T-helper 1 cell treated with Interleukin-12 subunit alpha and Interleukin-12 subunit beta and Interleukin-4 antibody, amounts not matched to agents 30 μg/mL and 1 μg/mL, for 36 hours (primary cell): Measurements from ENCODE around the gene MAP2K5.

Experiments used
- H3K27ac Mint-ChIP-seq: one replicate; pipeline ENCODE4 v1.8.0; 2021; ENCODE audit warnings: mild to moderate bottlenecking, mixed read lengths
- H3K27me3 Mint-ChIP-seq: one replicate; pipeline ENCODE4 v1.8.0; 2021; ENCODE audit warnings: low read depth, mixed read lengths
- H3K36me3 Mint-ChIP-seq: one replicate; pipeline ENCODE4 v1.8.0; 2021; ENCODE audit warnings: low read depth, mixed read lengths
- H3K4me1 Mint-ChIP-seq: one replicate; pipeline ENCODE4 v1.8.0; 2021; ENCODE audit warnings: low read depth, mixed read lengths
- H3K4me3 Mint-ChIP-seq: one replicate; pipeline ENCODE4 v1.8.0; 2021; ENCODE audit warnings: mild to moderate bottlenecking, moderate library complexity, mixed read lengths
- H3K9me3 Mint-ChIP-seq: one replicate; pipeline ENCODE4 v1.8.0; 2021; ENCODE audit warnings: mixed read lengths

The MAP2K5 gene

DNA sequence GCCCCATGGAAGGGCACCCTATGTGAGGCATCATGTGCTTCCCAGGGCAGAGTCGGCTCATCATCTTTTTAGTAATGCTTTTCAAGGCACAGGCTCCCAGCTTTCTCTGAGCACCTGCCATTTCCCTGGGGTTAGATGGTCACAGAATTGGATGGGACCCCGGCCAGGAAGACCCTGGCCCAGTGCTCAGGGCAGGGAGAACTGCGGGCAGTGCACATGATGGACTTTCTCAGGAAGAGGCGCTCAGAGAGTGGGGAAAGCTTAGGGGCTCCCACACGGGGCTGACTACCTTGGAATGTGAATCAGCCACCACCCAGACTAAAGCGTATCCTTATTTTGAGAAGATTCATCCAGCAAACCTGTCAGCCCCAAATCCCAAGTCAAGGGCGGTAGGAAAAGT, 266.3 kb downstream of the MAP2K5 start:
- no peak overlapping the region for H3K4me3 Mint-ChIP-seq
- no peaks in the 10 kb centered on the region for H3K9me3 Mint-ChIP-seq
- no peaks in the 10 kb centered on the region for H3K27me3 Mint-ChIP-seq
- H3K4me1 Mint-ChIP-seq = no peaks in the 10 kb centered on the region
- H3K36me3 Mint-ChIP-seq = no peaks in the 10 kb centered on the region
- no peak overlapping the region for H3K27ac Mint-ChIP-seq

DNA sequence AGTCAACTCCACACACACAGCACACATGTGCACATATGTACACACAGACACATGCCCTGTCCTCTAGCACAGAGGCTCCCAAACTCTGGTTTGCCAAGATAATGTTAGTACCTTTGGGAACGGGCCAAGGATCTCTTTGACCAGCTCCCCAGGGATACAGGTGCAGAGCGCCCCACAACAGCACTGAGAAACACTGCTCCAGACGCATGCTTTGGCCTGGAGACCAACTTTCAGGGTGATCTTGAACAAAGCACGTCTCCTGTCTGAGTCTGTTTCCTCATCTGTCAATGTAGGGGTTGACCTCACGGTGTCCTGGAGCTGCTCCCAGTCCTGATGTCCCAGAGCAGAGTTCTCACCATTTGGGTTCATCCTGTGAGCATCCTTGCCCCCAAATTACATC, 266.9 kb downstream of the MAP2K5 start:
- Mint-ChIP-seq H3K4me3 (no peak overlapping the region), H3K36me3 (no peaks in the 10 kb centered on the region), H3K27me3 (no peaks in the 10 kb centered on the region), H3K4me1 (no peaks in the 10 kb centered on the region), H3K27ac (no peak overlapping the region), H3K9me3 (no peaks in the 10 kb centered on the region)

DNA sequence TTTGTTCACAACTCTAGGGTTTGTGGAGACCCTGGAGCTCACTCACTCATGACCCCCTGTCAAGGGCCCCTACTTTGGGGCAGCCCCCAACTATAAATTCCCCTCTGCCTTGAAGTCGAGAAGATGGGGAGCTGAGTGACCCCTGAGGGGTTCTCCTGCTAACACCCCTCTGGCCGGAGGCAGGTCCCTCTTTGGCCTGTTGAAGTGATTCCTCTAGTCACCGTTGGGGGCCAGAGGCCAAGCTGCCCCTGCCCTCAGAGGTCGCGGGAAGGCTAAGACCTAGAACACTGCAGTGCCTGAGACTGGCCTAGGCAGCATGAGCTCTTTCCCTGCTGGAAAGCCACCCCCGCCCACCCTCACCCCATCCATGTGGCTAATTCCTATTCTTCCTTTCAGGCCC, 267.4 kb downstream of the MAP2K5 start:
- H3K36me3 Mint-ChIP-seq = no peaks in the 10 kb centered on the region
- no peaks in the 10 kb centered on the region for H3K27me3 Mint-ChIP-seq
- no peak overlapping the region for H3K27ac Mint-ChIP-seq
- no peak overlapping the region for H3K4me3 Mint-ChIP-seq
- H3K9me3 Mint-ChIP-seq = no peaks in the 10 kb centered on the region
- H3K4me1 Mint-ChIP-seq = no peaks in the 10 kb centered on the region

DNA sequence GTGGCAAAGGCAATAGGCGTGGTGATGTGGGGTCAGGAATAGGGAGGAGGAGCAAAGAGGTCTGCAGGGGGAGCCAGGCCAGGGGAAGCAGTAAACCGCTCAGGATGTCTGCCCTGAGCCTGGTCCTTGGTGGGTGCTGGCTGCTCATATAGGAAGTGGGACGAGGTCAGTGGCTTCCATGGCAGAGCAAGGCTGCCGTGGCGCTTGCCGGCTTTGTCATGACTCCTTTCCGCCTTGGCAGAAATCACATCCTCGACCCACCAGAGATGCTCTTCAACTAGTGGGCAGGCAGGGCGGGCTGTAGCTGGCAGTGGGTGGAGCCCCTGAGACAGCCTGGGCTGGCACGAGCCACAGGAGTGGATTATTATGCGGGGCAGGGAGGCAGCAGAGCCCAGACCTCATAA, 269.7 kb downstream of the MAP2K5 start:
- no peak overlapping the region for H3K27ac Mint-ChIP-seq
- H3K4me1 Mint-ChIP-seq = no peaks in the 10 kb centered on the region
- no peaks in the 10 kb centered on the region for H3K9me3 Mint-ChIP-seq
- H3K4me3 Mint-ChIP-seq = no peak overlapping the region
- H3K27me3 Mint-ChIP-seq = peaks cover 13% of the 10 kb centered on the region
- no peaks in the 10 kb centered on the region for H3K36me3 Mint-ChIP-seq

DNA sequence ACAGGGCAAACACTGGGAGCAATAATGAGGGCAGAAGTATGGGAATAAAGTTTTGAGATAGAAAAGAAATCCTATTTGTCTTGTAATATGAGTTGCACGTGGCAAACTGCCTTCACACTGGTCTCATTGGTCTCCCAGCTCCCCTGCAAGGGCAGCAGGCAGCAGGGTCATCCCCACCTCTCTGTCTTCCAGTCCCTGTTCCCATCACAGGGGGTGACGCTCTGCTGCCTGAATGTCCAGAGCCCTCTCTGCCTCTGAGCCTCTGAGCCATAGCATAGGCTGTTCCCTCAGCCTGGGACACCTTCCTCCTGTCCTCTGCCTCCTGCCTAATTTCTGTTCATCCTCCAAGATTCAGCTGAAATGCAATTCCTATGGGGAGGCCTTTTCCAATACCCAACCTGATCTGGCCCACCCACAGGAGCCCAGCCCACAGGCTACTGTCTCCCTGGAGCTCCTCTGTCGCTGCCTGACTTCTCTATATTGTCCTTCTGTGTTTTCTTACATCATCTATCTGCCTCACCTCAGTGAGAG, 270.7 kb downstream of the MAP2K5 start:
- no peaks in the 10 kb centered on the region for H3K4me1 Mint-ChIP-seq
- peaks cover 23% of the 10 kb centered on the region for H3K27me3 Mint-ChIP-seq
- H3K27ac Mint-ChIP-seq = no peak overlapping the region
- H3K4me3 Mint-ChIP-seq = no peak overlapping the region
- H3K9me3 Mint-ChIP-seq = no peaks in the 10 kb centered on the region
- no peaks in the 10 kb centered on the region for H3K36me3 Mint-ChIP-seq

DNA sequence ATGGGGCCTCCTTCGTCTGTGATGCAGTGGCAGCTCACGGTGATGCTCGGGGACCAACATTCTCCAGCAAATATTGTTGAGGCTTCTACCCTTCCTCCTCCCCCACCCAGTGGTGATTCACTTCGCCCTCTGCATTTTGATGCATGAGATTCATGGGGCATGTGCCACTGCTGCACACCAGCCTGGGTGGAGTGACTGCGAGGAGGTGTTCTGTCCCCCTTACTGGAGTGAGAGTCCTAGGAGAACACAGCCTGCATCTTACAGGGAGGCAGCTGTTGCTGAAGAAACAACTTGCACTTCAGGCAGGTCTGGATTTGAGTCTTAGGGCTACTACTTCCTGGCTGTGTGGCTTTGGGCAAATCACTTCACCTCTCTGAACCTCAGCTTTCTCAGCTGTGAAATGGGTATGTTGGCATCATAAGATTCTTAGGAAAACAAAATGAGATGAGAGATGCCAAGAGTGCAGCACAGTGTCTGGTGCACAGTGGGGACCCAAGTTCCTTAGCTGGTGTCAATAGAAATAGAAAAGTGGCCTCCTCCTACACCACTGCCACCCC, 272.6 kb downstream of the MAP2K5 start:
- H3K27me3 Mint-ChIP-seq = peaks cover 39% of the 10 kb centered on the region
- H3K4me3 Mint-ChIP-seq = no peak overlapping the region
- H3K36me3 Mint-ChIP-seq = no peaks in the 10 kb centered on the region
- H3K9me3 Mint-ChIP-seq = no peaks in the 10 kb centered on the region
- H3K4me1 Mint-ChIP-seq = no peaks in the 10 kb centered on the region
- H3K27ac Mint-ChIP-seq = no peak overlapping the region

DNA sequence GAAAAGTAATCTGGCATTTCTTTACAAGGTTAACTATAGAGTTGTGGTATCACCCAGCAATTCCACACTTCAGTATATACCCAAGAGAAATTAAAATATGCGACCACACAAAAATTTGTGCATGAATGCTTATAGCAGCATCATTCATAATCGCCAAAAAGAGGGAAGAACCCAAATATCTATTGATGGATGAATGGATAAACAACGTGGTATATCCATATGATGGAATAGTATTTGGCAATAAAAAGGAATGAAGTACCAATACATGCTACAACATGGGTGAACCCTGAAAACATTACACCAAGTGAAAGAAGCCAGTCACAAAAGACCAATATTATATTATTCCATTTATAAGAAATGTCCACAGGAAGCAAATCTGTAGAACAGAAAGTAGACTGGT, 274.2 kb downstream of the MAP2K5 start:
- Mint-ChIP-seq H3K4me3 (no peak overlapping the region), H3K36me3 (peaks cover 3% of the 10 kb centered on the region), H3K27ac (no peak overlapping the region), H3K9me3 (no peaks in the 10 kb centered on the region), H3K4me1 (no peaks in the 10 kb centered on the region), H3K27me3 (peaks cover 54% of the 10 kb centered on the region)

DNA sequence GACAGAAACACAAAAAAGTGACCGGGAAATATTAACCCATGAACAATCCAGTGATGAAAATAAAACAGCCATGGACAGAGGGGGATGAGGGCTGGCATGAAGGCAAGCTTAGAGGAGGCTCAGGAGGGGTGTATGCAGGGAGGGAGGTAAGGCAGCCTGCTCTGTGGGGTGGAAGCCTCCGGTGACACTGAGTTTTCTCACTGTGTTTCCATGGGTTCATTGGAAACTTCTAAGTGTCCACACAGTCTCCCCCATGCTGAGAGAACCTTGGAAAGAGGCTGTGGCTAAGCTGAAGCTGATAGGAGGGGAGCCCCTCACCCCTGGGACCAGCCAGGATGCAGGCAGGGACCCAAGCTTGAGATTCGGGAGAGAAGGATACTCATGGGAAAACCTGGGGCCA, 276.0 kb downstream of the MAP2K5 start:
- Mint-ChIP-seq H3K36me3 (peaks cover 4% of the 10 kb centered on the region), H3K27me3 (peaks cover 69% of the 10 kb centered on the region), H3K9me3 (no peaks in the 10 kb centered on the region), H3K27ac (no peak overlapping the region), H3K4me1 (peaks cover 4% of the 10 kb centered on the region), H3K4me3 (no peak overlapping the region)

DNA sequence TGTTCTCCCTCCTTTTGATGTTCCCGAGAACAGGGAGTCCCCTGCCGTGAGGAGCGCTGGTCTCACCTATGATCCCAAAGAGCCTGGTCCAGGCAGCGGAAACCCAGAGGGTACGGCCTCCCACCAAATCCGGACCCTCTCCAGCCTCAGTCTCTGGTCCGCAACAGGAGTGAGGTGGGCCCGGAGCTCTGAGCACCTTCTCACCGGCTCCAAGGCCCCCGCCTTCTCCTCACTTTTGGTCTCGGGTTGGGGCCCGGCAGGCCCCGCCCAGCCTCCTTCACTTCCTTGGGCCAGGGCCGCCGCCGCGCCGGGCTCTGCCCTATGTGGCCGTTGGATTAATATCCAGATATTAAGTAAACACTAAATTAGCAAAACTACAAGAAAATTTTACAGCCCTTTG, 277.1 kb downstream of the MAP2K5 start:
- Mint-ChIP-seq H3K27ac (no peak overlapping the region), H3K4me1 (peaks cover 12% of the 10 kb centered on the region), H3K4me3 (no peak overlapping the region), H3K27me3 (peaks cover 80% of the 10 kb centered on the region), H3K36me3 (peaks cover 4% of the 10 kb centered on the region), H3K9me3 (no peaks in the 10 kb centered on the region)

DNA sequence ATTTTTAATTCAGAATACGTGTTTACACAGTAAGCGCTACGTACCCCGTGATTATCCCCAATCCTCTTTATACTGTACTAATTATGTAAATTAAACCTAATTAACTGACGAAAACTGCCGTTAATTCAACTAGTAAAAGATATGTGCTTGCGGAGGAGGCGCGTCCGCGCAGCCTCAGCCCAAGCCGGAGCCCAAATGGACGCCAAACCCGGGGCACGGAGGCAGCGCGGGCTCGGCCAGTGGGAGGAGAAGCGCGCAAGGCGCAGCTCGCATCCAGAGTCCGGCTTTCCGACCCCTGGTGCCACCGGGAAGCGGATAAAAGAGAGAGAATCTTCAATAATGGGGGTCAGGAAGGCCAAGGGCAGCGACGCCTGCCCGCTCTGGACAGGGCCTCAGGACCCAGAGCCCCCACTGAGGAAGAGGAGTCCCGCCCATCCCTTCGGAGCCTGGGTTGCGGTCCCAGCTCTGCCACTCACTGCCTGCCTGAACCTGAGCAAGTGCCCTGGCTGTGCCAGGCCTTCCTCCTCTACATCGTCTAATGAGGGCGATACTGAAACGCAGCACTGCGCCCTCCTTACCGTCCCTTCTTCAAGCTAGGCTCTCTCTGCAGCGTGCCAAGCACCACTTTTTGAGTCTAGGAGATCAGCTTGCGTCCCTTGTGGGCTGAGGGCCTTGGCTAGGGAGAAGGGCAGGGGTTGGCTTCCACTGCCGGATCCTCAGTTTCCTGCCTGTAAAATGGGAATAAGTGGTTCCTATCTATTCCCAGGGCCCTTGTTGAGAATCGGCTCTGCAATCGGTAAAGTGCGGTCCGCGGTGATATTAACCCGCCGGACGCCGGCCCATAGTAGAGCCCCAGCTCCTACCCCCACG, 277.9 kb downstream of the MAP2K5 start:
- Mint-ChIP-seq H3K4me3 (no peak overlapping the region), H3K27ac (peak overlapping the region; percentile 31), H3K36me3 (peaks cover 4% of the 10 kb centered on the region), H3K27me3 (peaks cover 86% of the 10 kb centered on the region), H3K9me3 (no peaks in the 10 kb centered on the region), H3K4me1 (peaks cover 12% of the 10 kb centered on the region)

DNA sequence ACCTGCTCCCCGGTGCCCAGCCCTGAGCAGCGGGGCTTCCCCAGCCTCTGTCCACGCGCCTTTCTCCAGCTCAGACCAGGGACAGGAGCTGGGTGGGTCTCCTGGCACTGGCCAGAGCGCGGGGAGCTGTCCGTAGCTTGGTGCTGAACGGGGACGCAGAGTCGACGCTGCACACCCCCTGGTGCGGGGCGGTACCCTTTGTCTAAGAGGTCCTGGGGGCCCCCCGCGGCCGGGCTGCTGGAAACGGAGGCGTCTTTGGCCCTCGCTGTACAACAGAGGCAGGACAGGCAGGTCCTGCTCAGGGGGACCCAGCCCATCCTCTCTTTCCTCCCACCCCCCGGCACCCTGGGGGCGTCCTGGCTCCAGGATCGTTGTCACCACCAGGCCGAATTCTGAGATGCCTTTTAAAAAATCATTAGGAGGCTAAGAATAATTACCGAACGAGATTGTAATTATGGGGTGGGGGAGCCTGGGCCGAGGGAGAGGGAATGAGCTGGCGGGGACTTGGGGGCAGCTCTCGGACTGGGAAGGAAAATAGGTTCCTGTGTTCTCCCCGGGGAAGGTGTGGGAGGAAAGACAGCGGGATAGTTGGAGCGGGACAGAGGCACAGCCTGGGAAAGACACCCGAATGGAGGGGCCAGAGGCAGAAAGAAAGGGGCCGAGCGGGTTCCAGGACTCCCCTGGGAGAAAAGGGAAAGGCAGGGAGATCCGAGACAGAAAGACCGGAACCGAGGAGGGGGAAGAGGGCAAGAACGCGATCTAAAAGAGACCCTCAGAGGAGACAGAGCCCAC, 278.7 kb downstream of the MAP2K5 start:
- H3K27me3 Mint-ChIP-seq = peaks cover 91% of the 10 kb centered on the region
- no peaks in the 10 kb centered on the region for H3K9me3 Mint-ChIP-seq
- peaks cover 4% of the 10 kb centered on the region for H3K36me3 Mint-ChIP-seq
- peaks cover 16% of the 10 kb centered on the region for H3K4me1 Mint-ChIP-seq
- H3K27ac Mint-ChIP-seq = peak overlapping the region; percentile 85
- H3K4me3 Mint-ChIP-seq = peak overlapping the region; percentile 44

DNA sequence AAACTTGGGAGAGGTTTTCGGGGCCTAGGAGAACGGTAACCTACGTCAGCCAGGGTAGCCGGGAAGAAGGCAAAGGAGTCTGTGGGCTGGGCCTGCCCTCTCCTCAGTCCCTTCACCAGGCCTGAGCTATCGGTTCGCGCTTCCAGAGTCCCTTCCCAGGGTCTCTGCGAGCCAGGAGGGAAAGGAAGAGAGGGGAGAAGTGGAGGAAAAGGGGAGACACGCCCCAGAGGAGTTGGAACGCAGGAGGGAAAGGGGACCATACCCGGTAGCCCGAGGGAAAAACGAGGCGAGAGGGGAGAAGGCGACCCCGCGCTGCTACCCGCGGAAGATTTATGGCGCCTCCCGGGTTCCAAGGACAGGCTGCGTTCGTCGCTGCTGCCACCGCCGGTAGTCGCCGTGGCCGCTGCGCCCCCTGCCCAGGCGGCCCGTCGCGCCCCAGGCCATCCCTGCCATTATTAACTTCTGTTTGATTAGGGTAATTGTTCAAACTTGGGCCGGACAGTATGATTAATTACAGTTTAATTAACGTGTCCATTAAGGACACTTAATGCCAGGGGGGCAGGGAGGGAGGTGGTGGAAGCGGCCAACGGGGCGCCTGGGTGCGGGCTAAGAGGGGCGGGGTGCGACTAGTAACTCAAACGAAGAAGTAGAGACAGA, 279.4 kb downstream of the MAP2K5 start:
- Mint-ChIP-seq H3K36me3 (peaks cover 4% of the 10 kb centered on the region), H3K4me3 (peak overlapping the region; percentile 44), H3K27ac (peak overlapping the region; percentile 85), H3K9me3 (no peaks in the 10 kb centered on the region), H3K4me1 (peaks cover 18% of the 10 kb centered on the region), H3K27me3 (peaks cover 88% of the 10 kb centered on the region)

DNA sequence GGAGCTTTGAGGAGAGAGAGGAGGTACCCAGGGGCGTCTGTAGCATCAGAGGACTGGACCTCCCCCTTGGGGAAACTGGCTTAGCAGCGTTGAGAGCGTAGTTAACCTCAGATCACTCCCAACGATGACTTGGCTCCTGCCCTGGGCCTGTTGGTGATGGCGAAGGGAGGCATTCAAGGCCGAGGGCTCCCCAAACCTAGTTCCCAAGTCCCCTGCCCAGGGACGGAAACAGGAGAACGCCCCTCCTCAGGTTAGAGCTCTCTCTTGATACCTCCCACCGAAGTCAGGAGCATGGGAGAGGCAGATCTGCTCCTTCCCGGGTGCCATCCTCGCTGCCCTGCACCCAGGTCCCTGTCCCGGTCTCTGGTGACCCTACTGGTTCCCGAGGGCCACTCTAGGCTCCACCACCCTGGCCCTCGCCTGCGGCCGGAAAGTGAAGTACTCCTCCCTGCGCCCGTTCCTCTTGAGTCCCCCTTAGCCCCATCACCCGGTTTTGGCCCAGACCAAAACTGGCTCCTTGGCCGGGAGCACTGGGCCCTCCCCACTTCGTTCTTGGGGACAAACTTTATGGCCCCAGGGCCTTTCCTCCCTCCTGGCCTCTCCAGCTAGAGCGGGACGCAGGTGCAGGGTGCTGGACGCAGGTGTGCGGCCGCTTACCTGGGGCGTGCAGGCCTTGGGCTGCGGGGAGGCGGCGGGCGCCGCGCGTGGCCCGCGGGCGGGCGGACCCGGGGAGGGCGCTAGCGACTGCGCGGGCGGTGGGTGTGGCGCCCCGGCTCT, 280.2 kb downstream of the MAP2K5 start:
- peak overlapping the region; percentile 80 for H3K27ac Mint-ChIP-seq
- peak overlapping the region; percentile 34 for H3K4me3 Mint-ChIP-seq
- peaks cover 79% of the 10 kb centered on the region for H3K27me3 Mint-ChIP-seq
- H3K36me3 Mint-ChIP-seq = peaks cover 4% of the 10 kb centered on the region
- no peaks in the 10 kb centered on the region for H3K9me3 Mint-ChIP-seq
- H3K4me1 Mint-ChIP-seq = peaks cover 18% of the 10 kb centered on the region
